GM23248 (cell line): ENCODE measurements around the gene OR10J5. TPM values are rescaled to one million over a fixed set of nuclear protein-coding genes. Genes with fewer than 3 reads are reported as not detected.

Experiments
- DNase-seq: peaks from one replicate; pipeline ENCODE4 v3.0.0-alpha.2; 2015
- H2AFZ ChIP-seq: fragments of 200-600 bp; sonication (generic); 2 replicates; pipeline ENCODE4 v1.6.1; 2016; ENCODE audit warnings: antibody characterized with exemption
- H3F3A ChIP-seq: fragments of 200-600 bp; sonication (generic); 2 replicates; pipeline ENCODE4 v1.6.1; 2016; ENCODE audit warnings: mild to moderate bottlenecking, antibody characterized with exemption, mixed run types; ENCODE audit not compliant: insufficient read depth
- H3K27ac ChIP-seq: fragments of 200-600 bp; sonication (generic); 2 replicates; pipeline ENCODE4 v1.5.1; 2016; ENCODE audit warnings: mild to moderate bottlenecking
- H3K27me3 ChIP-seq: fragments of 200-600 bp; sonication (generic); replicated peaks from 2 replicates; pipeline ENCODE4 v1.6.1; 2016; ENCODE audit warnings: mild to moderate bottlenecking; ENCODE audit not compliant: insufficient read depth
- H3K36me3 ChIP-seq: fragments of 200-600 bp; sonication (generic); 2 replicates; pipeline ENCODE4 v1.6.1; 2016; ENCODE audit warnings: low read depth, mild to moderate bottlenecking
- H3K4me1 ChIP-seq: fragments of 200-600 bp; sonication (generic); 2 replicates; pipeline ENCODE4 v1.6.1; 2016; ENCODE audit warnings: mild to moderate bottlenecking; ENCODE audit not compliant: insufficient read depth
- H3K4me2 ChIP-seq: fragments of 200-600 bp; sonication (generic); one replicate; pipeline ENCODE4 v1.6.1; 2016; ENCODE audit warnings: mild to moderate bottlenecking; ENCODE audit not compliant: unreplicated experiment
- H3K4me3 ChIP-seq: fragments of 200-600 bp; sonication (generic); 2 replicates; pipeline ENCODE4 v1.5.1; 2016; ENCODE audit warnings: mild to moderate bottlenecking
- H3K79me2 ChIP-seq: fragments of 200-600 bp; sonication (generic); 2 replicates; pipeline ENCODE4 v1.6.1; 2016; ENCODE audit warnings: mild to moderate bottlenecking; ENCODE audit not compliant: insufficient read depth
- H3K9ac ChIP-seq: fragments of 200-600 bp; sonication (generic); 2 replicates; pipeline ENCODE4 v1.6.1; 2016; ENCODE audit warnings: mild to moderate bottlenecking
- H3K9me2 ChIP-seq: fragments of 200-600 bp; sonication (generic); 2 replicates; pipeline ENCODE4 v1.6.1; 2016; ENCODE audit warnings: mixed run types, mild to moderate bottlenecking, moderate library complexity; ENCODE audit not compliant: insufficient read depth
- H3K9me3 ChIP-seq: fragments of 200-600 bp; sonication (generic); one replicate; pipeline ENCODE4 v1.6.1; 2017; ENCODE audit warnings: low read depth
- H4K20me1 ChIP-seq: fragments of 200-600 bp; sonication (generic); 2 replicates; pipeline ENCODE4 v1.6.0; 2016; ENCODE audit not compliant: insufficient read depth
- EZH2 ChIP-seq: fragments of 200-600 bp; sonication (generic); IDR thresholded peaks from 2 replicates; pipeline ENCODE4 v1.6.1; 2018; ENCODE audit warnings: antibody characterized with exemption, mild to moderate bottlenecking; ENCODE audit not compliant: insufficient read depth, poor library complexity, severe bottlenecking
- EZH2phosphoT487 ChIP-seq: fragments of 200-600 bp; sonication (generic); IDR thresholded peaks from 2 replicates; pipeline ENCODE4 v1.6.1; 2018; ENCODE audit warnings: antibody characterized with exemption, moderate library complexity, mild to moderate bottlenecking, low read depth; ENCODE audit not compliant: insufficient read depth
- WGBS, 2 experiments: methylation state at CpG; one replicate each; pipeline ENCODE4 v1.1.6; 2015 to 2017; ENCODE audit warnings: low lambda C conversion rate in 2 of 2, low coverage in 1 of 2; ENCODE audit errors: missing lambda C conversion rate in 2 of 2; 5-methylcytosine and 5-hydroxymethylcytosine counted together
- in situ Hi-C: fragments of 300-500 bp; cut with MboI; formaldehyde crosslinking; loops from 2 replicates; pipeline ENCODE4 v1.15.0; 2020
- polyA plus RNA-seq: library from polyadenylated mRNA; unstranded; fragments of >200 nt; fragmentation: Nextera tagmentation; extraction: Ambion mirVana; gene quantifications from 2 replicates; pipeline ENCODE4 v1.2.1, GENCODE V29; 2016
- total RNA-seq: library from RNA; depleted of rRNA; stranded (reverse); fragments of >200 nt; shearing (Covaris generic); gene quantifications from 2 replicates; pipeline ENCODE4 v1.2.3, GENCODE V29; 2014

The OR10J5 gene
- total and polyA plus RNA-seq, 2 experiments from 2014 or later: not detected

DNA sequence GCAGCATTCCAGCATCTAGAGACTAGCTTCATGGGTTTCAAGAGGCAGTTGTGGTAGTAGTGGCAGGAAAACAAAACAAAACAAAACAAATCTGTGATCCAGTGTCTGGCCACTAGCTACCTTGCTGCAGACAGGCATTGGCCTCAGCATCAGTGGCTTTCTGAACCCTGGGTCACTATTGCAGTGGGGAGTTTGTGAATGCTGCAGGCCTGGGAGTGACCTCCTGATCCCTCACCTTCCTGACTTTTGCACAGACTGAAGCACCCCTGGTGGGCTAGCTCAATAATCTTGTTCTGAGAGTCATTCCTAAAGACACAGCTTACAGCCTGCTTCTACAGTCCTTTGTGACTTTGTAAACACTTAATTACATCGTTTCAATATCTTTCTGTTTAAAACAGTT, 26.9 kb upstream of the OR10J5 start:
- H3K4me3 ChIP-seq: no peak overlapping the region
- 4 to 11% methylated on average over 1 of the region's 1 CpG for WGBS, 2 experiments

GRCh38 chr1:159561497-159561896, 25.7 kb upstream of the OR10J5 start:
- Histone ChIP-seq H3K4me2 (no peak overlapping the region), H3K27me3 (no peaks in the 10 kb centered on the region), H3K4me1 (no peaks in the 10 kb centered on the region), H3K9ac (no peak overlapping the region), H3K36me3 (no peaks in the 10 kb centered on the region), H3F3A (no peaks in the 10 kb centered on the region), H3K9me3 (no peaks in the 10 kb centered on the region), H3K9me2 (no peaks in the 10 kb centered on the region), H3K4me3 (no peak overlapping the region), H4K20me1 (no peaks in the 10 kb centered on the region), H3K79me2 (no peaks in the 10 kb centered on the region), H2AFZ (no peak overlapping the region), H3K27ac (no peak overlapping the region)
- in situ Hi-C loops: no loop called here
- TF ChIP-seq EZH2: no peak
- TF ChIP-seq EZH2phosphoT487: no peak
- DNase-seq: no peak

More for the DNA sequence above, 26.9 kb upstream of the OR10J5 start:
- no peak overlapping the region for H2AFZ ChIP-seq
- H3F3A ChIP-seq: no peaks in the 10 kb centered on the region
- no peak for TF ChIP-seq EZH2
- TF ChIP-seq EZH2phosphoT487: no peak
- no peak for DNase-seq
- no peaks in the 10 kb centered on the region for H3K27me3 ChIP-seq
- H3K36me3 ChIP-seq: no peaks in the 10 kb centered on the region
- no peaks in the 10 kb centered on the region for H3K9me3 ChIP-seq
- no peak overlapping the region for H3K27ac ChIP-seq
- in situ Hi-C loops: no loop called here
- H3K9ac ChIP-seq: no peak overlapping the region
- no peak overlapping the region for H3K4me2 ChIP-seq
- H4K20me1 ChIP-seq: no peaks in the 10 kb centered on the region
- H3K79me2 ChIP-seq: no peaks in the 10 kb centered on the region
- no peaks in the 10 kb centered on the region for H3K9me2 ChIP-seq
- H3K4me1 ChIP-seq: no peaks in the 10 kb centered on the region

- in situ Hi-C loops: no loop called here
- Histone ChIP-seq H2AFZ (no peak overlapping the region), H3K9me2 (no peaks in the 10 kb centered on the region), H3K9me3 (no peaks in the 10 kb centered on the region), H3K36me3 (no peaks in the 10 kb centered on the region), H3K9ac (no peak overlapping the region), H3K4me1 (no peaks in the 10 kb centered on the region), H3F3A (no peaks in the 10 kb centered on the region), H3K4me2 (no peak overlapping the region), H3K4me3 (no peak overlapping the region), H3K27me3 (no peaks in the 10 kb centered on the region), H4K20me1 (no peaks in the 10 kb centered on the region), H3K79me2 (no peaks in the 10 kb centered on the region), H3K27ac (no peak overlapping the region)
- WGBS, 2 experiments: 0 to 3% methylated on average over 2 of the region's 2 CpGs
- no peak for TF ChIP-seq EZH2phosphoT487
- TF ChIP-seq EZH2: no peak
- DNase-seq: no peak
Measured at GRCh38 chr1:159560599-159560998, 24.8 kb upstream of the OR10J5 start.

DNA sequence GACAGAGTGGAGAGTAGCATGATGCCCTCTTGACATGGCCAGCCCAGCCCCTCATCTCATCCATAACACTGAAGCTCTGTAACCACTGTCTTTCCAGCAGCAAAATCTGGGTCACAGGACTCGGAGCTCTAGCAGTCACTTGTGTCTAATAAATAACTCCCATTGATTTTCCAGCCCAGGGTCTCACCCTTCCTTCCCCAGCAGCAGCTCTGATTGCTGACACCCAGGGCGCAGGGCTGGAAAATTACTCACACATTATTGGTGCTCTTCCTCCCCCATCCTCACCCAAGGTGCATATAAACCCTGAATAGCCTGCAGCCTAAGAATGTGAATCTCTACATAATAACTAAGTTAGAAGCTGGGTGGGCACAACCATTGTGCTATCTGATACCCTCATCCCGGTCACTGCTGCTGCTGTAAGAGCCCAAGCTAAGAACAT, 21.1 kb upstream of the OR10J5 start:
- H3K27me3 ChIP-seq: no peaks in the 10 kb centered on the region
- DNase-seq: no peak
- TF ChIP-seq EZH2 (no peak), EZH2phosphoT487 (no peak)
- no peaks in the 10 kb centered on the region for H3F3A ChIP-seq
- no peaks in the 10 kb centered on the region for H4K20me1 ChIP-seq
- H3K9me3 ChIP-seq: no peaks in the 10 kb centered on the region
- H3K4me2 ChIP-seq: no peak overlapping the region
- WGBS, 2 experiments: 2 to 13% methylated on average over 3 of the region's 3 CpGs
- no peaks in the 10 kb centered on the region for H3K4me1 ChIP-seq
- in situ Hi-C loops: no loop called here
- H3K9me2 ChIP-seq: no peaks in the 10 kb centered on the region
- no peaks in the 10 kb centered on the region for H3K79me2 ChIP-seq
- no peak overlapping the region for H3K4me3 ChIP-seq
- H3K9ac ChIP-seq: no peak overlapping the region
- no peak overlapping the region for H2AFZ ChIP-seq
- no peak overlapping the region for H3K27ac ChIP-seq
- no peaks in the 10 kb centered on the region for H3K36me3 ChIP-seq

DNA sequence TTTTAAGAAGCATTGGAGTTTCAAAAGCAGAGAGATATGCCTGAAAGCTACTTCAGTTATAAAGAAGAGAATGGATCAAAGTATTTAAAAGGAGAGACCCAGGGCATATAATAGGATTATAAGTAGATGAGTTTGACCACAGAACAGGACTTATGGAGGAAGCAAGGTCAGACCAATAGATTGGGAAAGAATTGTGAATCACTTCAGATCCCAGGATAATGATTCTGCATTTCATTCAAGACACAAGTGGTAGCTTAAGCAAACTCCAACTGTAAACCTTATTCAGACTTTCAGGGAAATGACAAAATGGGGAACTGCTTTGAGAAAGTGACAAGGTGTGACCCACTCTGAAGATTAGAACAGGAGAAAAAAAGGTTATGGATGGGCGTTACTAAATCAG, 18.9 kb upstream of the OR10J5 start:
- no peak overlapping the region for H2AFZ ChIP-seq
- no peak for TF ChIP-seq EZH2
- TF ChIP-seq EZH2phosphoT487: no peak
- no peaks in the 10 kb centered on the region for H3K36me3 ChIP-seq
- no peak overlapping the region for H3K27ac ChIP-seq
- H3K4me1 ChIP-seq: no peaks in the 10 kb centered on the region
- 8 to 21% methylated on average over 1 of the region's 1 CpG for WGBS, 2 experiments
- no peaks in the 10 kb centered on the region for H3F3A ChIP-seq
- no peak overlapping the region for H3K9ac ChIP-seq
- no peaks in the 10 kb centered on the region for H3K9me3 ChIP-seq
- H3K27me3 ChIP-seq: no peaks in the 10 kb centered on the region
- H4K20me1 ChIP-seq: no peaks in the 10 kb centered on the region
- no peaks in the 10 kb centered on the region for H3K9me2 ChIP-seq
- no peak for DNase-seq
- no peak overlapping the region for H3K4me3 ChIP-seq
- H3K79me2 ChIP-seq: no peaks in the 10 kb centered on the region
- in situ Hi-C loops: no loop called here
- H3K4me2 ChIP-seq: no peak overlapping the region
